NK-92 treated with Interleukin-12 subunit alpha and Interleukin-12 subunit beta, amount 100 ng/mL, for 24 hours (cell line): ENCODE data around the gene CCAR1.
"Not testable (repeated sequence)": the region's sequence is repeated elsewhere in the genome, so short reads cannot be mapped to it uniquely, and the experiment has no call there.

ENCODE experiments used
- DNase-seq: peaks from one replicate; lab custom pipeline; 2025; lab: John Stamatoyannopoulos, UW

The CCAR1 gene

DNA sequence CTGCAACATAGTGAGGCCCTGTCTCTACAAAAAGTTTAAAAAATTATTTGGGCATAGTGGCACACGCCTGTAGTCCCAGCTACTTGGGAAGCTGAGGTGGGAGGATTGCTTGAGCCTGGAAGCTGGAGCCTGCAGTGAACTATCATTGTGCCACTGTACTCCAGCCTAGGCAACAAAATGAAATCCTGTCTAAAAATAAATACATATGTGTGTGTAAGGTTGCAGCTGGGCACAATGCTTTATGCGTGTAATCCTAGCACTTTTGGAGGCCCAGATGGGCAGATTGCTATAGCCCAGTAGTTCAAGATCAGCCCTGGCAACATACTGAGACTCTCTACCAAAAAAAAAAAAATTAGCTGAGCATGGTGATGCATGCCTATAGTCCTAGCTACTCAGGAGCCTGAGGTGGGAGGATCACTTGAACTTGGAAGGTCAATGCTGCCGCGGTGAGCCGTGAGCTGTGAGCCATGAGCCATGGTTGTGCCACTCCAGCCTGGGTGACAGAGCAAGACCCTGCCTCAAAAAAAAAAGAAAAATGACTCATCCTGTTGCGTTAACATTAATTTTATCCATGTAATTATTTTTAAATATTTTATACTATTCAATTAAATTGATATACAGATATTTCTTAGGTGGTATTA, 38.3 kb downstream of the CCAR1 start:
- DNase-seq: no peak

- no peak for DNase-seq
These were observed 38.9 kb downstream of the CCAR1 start for GRCh38 chr10:68759967-68760366.

- DNase-seq: not testable (repeated sequence)
These were observed 46.4 kb downstream of the CCAR1 start for GRCh38 chr10:68767407-68767806.

DNA sequence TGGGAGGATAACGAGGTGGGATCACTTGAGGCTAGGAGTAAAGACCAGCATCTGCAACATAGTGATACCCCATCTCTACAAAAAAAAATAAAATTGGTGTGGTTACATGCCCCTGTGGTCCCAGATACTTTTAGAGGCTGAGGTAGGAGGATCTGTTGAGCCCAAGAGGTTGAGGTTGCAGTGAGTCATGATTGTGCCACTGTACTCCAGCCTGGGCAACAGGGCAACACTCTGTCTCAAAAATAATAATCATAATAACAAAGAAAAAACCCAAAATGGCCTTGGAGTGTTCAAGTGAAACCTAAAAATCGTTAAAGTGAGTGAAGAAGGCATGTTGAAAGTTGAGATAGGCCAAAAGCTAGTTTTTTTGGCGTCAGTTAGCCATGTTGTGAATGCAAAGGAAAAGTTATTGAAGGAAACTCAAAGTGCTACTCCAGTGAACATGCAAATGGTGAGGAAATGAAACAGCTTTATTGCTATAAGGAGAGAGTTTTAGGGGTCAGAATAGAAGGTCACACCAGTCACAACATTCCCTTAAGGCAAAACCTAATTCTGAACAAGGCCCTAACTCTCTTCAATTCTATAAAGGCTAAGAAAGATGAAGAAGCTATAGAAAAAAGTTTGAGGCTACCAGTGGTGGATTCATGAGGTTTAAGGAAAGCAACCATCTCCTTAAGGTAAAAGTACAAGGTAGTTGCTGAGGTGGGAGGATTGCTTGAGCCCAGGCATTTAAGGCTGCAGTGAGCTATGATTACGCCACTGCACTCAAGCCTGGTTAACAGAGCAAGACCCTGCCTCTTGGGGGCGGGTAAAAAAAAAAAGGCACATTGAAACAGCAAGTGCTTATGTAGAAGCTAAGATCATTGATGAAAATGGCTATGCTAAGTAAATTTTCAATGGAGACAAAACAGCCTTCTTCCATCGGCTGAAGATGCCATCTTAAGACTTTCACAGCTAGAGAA, 60.9 kb downstream of the CCAR1 start:
- no peak for DNase-seq

- DNase-seq: no peak
These were observed 63.4 kb downstream of the CCAR1 start for GRCh38 chr10:68784476-68784875.

DNA sequence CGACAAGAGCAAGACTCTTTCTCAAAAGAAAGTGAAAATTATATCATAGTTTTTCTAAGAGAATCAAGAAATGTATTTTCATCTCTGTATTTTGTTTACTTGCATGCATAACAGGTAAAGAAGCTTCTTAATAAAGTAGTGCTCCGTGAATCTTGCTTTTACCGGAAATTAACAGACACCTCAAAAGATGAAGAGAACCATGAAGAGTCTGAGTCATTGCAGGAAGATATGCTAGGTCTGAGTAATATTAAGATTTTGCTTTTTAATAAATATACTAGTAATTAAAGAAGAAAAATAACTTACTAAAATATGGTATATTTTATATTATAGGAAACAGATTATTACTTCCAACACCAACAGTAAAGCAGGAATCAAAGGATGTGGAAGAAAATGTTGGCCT, 66.8 kb downstream of the CCAR1 start:
- DNase-seq: no peak

DNA sequence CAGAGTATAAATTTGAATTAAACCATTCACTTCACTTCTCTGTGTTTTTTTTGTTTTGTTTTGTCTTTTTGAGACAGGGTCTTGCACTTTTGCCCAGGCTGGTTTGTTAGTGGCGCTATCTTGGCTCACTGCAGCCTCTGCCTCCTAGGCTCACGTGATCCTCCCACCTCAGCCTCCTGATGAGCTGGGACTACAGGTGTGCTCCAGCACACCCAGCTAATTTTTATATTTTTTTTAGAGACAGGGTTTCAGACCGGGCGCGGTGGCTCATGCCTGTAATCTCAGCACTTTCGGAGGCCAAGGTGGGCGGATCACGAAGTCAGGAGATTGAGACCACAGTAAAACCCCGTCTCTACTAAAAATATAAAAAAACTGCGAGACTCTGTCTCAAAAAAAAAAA, 69.4 kb downstream of the CCAR1 start:
- DNase-seq: no peak

DNA sequence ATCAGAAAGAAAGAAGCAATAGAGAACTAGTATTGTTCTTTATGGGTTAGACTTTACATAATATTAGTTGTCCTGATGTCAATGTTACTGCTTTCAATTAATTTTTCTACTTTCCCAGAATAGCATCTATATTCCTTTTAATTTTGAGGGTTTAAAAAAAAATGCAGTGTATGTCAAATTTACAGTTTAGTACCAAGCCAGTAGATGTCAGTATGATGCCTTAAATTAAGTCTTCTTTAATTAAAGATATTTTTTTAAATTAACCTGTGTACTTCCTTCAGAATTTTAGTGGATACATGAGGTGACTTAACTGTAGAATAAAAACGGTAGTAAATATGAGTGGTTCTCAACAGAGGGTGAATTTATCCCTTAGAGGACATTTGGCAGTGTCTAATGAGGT, 71.1 kb downstream of the CCAR1 start:
- DNase-seq: no peak

GRCh38 chr10:68795886-68796532, 75.0 kb downstream of the CCAR1 start:
- DNase-seq: no peak

GRCh38 chr10:68796605-68797004, 75.6 kb downstream of the CCAR1 start:
- DNase-seq: no peak

GRCh38 chr10:68800211-68800610, 79.2 kb downstream of the CCAR1 start:
- no peak for DNase-seq

DNA sequence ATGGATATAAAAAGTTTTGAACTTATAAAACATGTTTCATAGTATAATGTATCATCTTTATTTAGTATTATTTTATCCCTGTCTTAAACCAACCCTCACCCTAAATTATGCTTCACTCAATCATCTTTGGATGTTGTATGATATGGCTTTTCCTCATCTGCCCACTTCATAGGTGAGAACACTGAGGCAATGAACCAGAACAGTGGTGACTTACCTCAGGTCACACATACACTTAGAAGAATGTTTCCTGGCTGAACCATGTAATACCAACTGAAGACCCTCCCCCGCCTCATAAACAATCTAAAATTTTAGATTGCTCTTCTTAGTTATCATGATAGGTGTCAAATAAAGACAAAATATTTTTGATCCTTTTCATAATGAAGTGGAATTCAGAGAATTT, 83.7 kb downstream of the CCAR1 start:
- no peak for DNase-seq

- not testable (repeated sequence) for DNase-seq
These were observed 89.8 kb downstream of the CCAR1 start for GRCh38 chr10:68810830-68811229.

DNA sequence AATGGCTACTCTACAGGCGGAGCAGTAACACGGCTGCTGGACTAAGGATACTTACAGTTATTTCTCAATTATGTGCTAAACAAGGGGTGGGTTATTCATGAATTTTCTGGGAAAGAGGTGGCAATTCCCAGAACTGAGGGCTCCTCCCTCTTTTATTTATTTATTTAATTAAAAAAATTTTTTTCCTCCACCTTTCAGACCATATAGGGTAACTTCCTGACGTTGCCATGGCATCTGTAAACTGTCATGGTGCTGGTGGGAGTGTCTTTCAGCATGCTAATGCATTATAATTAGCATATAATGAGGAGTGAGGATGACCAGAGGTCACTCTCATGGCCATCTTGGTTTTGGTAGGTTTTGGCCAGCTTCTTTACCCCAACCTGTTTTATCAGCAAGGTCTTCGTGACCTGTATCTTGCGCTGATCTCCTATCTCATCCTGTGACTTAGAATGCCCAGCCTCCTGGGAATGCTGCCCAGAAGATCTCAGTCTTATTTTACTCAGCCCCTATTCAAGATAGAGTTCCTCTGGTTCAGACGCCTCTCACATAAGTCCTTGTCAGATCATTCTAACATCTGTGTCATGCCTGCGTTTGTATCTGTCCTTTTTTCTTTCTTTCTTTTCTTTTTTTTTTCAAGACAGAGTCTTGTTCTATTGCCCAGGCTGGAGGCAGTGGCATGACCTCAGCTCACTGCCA, 90.4 kb downstream of the CCAR1 start:
- no peak for DNase-seq

DNA sequence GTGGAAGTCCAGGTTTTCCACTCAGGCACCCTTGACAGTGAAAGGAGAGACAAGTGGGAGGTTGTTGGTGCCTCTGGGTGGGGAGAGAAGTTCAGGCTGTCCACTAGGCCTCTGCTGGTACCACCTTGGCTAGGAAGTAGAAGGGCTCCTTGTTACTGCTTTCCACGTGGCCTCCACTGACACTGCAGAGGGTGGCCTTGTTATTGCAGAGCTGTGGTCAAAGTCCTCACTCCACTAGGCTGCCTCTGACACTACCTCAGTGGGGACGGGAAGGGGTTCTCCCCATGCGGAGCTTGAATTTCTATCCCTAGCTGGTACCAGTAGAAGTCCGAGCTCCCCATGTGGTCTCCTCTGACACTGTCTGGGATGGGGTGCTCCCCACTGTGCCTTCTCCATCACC, 91.4 kb downstream of the CCAR1 start:
- no peak for DNase-seq

GRCh38 chr10:68813559-68813958, 92.5 kb downstream of the CCAR1 start:
- no peak for DNase-seq

DNA sequence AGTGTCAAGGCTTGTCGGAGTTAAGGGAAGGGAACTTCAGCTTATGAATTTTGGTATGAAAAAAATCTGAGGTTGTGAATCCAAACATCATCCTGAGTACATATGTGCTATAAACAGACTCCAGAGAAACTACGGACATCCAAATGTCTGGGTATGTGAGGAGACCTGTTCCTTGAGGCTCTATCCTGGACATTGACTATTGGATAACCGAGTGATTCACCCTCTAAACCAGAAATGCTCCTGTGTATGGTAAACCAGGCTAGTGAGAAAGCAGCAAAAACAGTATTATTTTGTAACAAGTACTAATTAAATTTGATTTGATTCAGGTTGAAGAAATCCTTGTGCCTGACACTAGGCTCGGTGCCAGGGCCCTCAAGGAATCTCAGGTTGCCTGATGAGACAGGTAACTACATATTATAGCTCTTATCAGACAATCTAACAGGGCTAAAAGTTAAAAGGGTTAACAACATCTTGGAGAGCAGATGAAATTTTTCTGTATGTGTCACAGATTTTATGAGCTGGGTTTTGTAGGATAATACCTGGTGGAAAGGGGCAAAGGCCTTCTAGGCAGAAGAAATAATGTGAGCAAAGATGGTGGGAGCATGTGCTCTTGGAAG, 95.9 kb downstream of the CCAR1 start:
- no peak for DNase-seq

- not testable (repeated sequence) for DNase-seq
These were observed 99.3 kb downstream of the CCAR1 start for GRCh38 chr10:68820359-68820758.

GRCh38 chr10:68822626-68823025, 101.6 kb downstream of the CCAR1 start:
- not testable (repeated sequence) for DNase-seq

DNA sequence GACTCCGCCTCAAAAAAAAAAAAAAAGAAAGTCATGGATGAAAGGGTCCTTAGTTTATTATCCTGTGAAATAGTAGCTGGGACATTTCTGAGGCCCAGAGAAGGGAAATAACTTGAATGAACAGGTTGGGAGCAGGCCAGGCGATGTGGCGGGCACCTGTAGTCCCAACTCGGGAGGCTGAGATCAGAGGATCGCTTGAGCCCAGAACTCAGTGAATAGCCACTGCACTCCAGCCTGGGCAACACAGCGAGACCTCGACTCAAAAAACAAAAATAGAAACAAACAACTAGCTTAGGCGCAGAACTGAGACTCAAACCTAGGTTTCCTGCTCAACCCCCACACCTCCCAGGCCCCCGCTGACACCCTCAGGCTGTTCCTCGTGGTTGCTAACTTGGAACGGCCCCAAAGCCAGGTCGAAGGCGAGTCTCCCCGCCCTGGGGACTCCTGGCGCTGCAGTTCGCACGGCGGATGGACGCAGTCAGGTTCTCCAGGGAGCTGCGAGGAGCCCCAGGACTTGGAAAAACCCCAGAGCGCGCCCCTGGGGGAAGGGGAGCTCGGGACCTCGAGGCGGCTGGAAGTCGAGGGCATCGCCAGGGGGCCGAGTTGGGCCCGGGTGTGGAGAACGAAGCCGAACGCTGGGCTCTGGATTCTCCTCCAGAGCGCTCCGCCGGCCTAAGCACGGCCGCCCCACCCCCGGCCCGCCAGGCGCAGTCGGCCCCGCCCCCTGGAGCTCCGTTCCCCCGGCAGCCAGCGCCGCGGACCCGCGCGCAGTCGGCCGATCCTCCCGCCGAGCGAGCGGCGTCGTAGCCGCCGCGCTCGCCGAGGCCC, 105.9 kb downstream of the CCAR1 start, which contains the start of gene STOX1:
TSS of gene STOX1 (plus strand) at position 768 of the 828 bp plus-strand sequence. CDS start 93 bp downstream, outside the sequence.
- no peak for DNase-seq

GRCh38 chr10:68827592-68827959, 106.5 kb downstream of the CCAR1 start:
- not testable (repeated sequence) for DNase-seq
